Eye (tissue), 1 donor: ENCODE results near the gene WLS.
"Not testable (repeated sequence)": the region's sequence is repeated elsewhere in the genome, so short reads cannot be mapped to it uniquely, and the experiment has no call there.

Experiments used
- DNase-seq: peaks from one replicate; pipeline ENCODE4 v3.0.0-alpha.2; 2015

Gene WLS

DNA sequence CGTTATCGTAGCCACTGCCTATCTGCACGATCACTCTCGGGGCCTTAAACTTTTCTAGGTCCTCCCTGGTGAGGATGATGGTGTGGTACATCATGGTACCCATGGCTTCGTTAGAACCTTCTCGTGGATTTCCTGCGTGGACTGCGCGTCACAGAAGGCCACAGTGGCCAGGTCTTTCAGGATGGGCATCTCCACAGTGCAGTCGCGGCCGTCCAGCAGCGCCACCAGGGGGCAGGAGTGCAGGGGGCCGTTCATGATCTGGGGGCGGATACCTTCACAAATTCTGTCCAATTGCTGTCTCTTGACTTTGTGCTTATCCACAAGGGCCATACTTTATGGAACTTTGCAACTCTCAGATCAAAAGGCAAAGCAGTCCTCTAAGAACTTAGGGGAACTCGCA is 69.6 kb downstream of the WLS start:
- DNase-seq = no peak

DNA sequence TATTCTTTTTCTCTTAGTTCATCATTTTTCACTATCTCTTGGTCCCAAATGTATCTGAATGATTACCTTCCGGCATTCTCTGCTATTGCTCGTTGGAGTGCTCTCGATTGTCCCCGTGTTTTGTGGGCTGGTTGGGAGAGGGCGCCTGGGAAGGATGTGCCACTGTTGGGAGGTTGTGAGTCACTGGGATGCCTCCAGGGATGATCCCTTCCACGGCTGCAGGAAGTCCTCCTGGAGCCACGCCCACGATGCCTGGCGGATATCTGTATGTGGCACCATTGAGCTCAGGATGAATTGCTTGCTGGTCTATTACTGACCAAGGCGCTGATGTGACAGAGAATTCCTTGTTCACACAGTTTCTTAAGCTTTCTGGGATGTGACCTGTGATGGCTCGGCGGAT is 70.7 kb downstream of the WLS start:
- DNase-seq = not testable (repeated sequence)

DNA sequence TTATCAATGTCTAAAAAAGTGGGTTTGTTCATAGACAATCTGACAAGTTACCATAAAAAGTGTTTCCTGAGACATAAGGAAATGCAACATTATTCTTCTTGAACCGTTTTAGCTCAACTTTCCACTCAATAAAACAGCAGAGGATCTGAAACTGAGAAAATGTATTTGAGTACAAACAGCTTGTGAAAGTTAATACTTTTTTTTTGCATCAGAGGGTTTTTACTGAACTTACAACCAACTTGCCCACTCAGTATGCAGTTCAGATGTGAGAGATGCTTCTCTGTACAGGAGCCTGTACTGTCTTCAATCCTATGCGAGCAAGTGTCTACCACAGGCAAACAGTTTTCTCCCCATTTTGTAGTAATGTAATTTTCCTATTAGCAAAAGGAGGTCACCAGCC is 71.4 kb downstream of the WLS start:
- DNase-seq = not testable (repeated sequence)

DNA sequence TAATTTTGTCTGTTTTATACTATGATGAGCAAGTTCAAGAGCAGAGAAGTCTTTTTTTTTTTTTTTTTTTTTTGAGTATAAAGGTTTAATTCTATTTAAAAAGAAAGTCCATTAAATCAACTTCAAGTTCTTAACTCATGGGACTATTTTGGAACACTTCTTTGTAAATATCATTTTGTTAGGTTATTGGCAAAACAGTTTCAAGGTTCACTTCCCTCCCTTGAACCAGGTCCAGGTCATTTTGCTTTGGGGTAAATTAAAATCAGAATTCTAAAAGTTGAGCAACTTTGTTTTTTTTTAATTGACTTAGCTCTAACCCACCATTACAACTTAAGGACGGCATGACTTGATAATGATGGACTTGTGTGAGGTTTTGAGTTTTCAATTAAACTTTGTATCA is 72.3 kb downstream of the WLS start:
- no peak for DNase-seq

DNA sequence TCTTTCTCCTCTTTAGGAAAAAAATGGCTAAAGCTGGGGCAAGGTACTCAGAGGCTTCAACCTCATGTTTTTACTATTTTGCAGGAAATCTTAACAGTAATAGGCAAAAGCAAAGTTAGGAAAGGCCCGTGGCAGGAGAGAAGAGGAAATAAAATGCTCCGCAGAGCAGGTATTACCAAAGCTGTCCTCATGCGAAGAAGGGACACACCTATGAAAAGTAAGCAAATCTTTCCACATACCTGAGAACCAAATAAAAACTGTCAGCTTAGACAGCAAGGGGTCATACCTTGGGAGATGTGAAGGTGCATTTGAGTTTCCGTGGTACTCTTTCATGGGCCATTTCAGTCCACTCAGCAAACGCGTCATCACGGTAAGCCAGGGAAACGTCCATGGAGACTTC is 73.5 kb downstream of the WLS start:
- DNase-seq = no peak

DNA sequence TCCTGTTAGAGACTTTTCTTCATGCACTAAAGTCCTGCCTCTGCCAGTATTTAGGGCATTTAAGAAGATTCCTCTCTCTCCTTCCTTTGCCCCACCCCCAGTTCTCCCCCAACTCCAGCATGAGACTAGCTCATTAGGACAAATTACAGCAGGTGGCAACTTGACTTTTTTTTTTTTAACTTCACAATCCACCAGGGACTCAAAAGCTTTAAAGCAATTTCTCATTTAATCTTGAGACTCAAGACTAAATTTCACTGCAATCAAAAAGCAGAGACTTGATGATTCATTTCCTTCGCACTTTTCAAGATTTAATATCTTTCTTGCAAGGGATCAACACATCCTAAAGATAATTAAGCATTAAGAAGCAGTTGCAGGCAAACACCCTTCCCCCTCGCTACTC is 74.9 kb downstream of the WLS start:
- no peak for DNase-seq

DNA sequence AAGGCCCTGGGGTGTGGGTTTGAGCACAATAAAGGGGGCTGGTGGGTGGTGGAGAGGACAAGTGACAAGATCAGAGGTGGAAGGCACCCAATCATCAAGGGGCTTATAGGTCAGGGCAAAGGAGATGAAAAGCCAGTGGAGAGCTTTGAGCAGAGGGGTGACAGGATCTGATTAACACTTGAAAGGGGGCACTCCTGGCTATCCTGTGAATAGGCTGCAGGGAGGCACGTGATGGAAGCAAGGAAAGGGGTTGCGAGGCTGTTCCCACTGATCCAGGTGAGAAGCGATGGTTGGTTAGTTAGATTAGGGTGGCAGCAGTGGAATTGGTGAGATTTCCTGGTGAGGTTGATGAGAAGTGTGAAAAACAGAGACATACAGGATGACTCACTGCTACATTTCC is 80.6 kb downstream of the WLS start:
- no peak for DNase-seq

DNA sequence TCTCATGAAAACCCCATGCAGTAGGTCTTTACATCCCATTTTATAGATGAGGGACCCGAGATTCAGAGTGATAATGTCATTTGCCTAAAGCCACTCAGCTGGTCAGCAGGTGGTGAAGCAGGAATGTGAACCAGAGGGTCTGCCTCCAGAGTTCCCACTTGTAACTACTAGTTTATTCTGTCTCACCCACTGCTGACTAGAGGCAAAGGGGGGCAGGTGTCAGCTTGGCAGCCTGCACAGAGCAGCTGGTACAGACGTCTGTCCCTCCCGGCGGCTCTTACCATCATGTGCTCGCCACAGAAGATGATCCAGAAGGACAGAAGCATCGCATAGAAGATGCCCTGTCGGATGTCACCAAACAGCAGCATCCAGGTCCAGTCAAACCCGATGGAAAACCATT is 82.4 kb downstream of the WLS start:
- no peak for DNase-seq

DNA sequence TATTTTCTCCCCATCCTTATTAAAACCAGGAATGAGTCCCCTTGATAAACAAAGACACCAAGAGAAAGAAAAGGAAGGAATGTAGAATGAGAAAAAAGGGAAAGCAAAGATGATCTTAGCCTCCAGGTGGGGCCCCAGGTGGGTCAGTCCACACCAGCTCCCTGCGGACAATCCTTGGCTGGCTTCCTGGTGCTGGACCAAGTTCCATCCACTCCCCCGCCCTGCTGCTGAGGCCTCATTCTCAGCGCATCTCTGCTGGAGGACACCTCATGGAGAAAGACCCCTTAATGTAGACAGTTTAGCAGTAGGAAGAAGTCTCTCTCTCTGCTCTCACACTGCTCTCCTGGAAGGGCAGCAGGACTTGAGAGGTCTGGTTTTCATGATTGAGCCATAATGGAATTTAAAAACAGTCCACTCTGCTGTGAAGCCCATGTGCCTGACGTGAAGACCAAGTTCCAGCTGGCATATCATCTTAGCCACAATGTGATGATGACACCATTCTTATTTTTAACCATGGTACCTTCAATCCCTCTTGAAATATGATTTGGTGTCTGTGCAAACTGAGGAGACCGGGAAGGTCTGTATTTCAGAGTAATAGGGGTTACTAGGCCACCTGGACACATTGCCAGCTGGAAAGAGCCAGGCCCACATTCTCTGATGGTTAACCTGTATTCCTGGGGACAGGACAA is 83.1 kb downstream of the WLS start:
- DNase-seq = no peak

DNA sequence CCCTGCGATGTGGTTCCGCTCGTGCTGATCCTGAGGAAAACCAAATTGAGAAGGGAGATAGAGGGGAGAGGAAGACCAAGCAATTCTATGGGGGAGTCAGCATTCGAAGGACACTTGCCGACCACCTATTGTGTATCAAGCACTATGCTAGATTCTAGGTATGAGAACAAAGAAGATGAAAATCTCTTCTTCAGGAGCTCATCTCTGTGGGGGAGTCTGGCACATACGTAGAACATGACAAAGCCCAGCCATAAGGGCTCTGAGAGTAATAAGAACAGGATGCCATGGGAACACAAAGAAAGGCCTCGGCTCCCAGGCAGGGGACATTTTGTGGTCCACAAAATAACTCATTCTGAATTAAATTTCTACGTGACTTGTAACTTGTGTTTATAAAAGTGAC is 83.7 kb downstream of the WLS start:
- no peak for DNase-seq

DNA sequence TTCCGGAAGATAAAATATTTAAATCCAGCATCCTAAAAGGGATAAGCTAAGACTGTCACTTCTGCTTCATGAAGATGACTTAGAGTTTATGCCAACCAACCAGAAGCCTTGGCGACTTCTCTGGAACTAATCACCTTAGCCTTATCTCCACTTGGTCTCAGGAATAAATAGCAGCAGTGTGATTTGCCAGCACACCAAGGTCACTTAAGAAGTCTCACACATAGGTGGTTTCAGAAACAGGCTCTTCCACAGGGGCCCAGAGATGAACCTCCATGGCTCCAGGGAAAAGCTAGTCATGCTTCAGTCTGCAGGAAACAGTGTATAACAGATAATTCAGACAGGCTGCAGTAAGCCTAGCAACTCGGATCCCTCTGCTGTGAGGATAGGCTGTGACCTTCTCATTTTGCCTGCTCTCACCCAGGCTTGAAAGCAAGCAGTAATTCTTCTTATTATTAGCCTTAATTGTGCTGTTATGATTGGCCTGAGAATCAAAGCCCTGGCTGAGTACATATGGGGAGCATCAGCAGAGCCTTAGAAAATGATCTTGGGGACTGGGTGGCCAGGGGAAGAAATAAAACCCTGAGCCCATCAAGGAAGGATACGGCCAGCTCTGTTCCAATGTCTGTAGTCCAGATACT is 84.7 kb downstream of the WLS start:
- no peak for DNase-seq

DNA sequence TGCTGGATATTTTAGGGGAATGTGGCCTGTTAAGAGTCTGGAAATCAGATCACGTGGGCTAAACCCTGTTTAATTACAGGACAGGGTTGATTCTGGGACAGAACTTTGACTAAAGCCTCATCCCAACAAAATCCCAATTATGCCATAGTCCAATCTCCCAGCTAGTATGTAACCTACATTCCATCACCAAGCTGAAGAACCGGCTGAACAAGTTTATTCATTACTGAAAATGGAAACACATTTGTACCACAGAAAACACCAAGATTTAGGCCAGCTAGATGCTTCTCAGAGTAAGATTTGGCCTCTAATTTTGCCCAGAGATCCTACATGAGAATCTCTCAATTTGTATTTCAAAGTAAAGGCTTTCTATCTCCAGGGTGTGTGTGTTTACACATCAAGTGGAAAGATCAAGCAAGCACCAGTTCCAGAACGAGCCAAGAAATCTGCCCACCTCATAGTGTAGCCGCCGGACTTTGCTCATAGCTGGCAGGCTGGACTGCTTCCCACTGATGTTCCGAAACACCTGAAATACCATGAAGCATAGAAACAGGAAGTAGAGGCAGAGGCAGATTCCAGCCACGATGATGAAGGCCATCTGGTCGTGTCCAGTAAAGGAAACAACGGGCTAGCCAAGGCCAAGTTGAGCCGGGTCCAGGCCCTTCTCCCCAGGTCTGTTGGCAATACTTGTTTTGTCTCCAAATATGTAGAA is 86.8 kb downstream of the WLS start:
- DNase-seq = no peak

DNA sequence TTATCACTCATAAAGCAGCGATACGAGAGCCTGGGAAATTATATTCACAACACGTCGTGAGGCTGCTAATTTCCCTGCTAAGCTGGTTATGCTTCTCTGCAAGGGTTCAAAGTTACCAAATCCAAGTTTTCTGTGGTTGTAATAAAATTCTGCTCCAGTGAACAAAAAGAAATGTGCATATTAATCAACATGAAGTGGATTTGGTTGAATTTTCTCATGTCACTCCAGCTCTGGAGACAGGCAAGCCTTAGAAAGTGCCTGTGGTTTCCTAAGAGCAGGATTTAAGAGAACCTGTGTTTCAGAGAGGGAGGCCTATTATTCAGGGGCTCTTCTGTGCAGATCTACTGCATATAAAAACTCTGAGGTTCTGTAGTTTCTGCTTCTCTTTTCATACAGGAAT is 87.5 kb downstream of the WLS start:
- DNase-seq = no peak

DNA sequence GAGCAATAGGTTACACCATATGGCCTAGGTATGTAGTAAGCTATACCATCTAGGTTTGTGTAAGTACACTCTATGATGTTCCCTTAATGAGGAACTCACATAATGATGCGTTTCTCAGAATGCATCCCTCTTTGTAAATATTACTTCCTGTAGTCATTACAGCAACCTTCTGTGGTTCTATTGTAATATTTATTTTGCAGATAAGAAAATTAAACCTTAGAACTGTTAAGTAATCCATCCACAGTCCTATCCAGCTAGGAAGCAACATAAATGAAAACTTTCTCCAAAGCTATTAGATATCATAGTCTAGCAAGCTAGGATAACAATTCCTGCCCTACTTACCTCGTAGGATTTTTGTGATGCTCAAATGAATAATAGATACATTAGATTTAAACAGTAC is 88.7 kb downstream of the WLS start:
- DNase-seq = no peak

DNA sequence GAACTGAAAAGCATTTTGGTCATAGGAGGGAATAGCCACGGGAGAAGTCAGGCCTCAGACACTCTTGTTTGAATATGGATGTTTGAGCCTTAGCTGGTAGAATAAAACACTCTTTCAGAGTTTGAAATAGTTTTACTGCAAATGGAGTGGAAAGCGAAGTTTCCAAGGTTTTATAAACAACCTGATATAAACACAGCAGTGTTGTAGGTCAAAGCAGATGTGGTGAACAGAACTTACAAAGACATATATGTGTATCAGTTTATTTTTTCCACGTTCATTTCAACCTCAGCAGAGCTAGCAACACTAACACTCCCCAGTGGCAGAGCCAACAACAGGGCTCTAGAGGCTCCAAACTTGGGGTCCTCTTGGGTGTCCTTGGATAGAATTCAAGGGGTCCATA is 89.9 kb downstream of the WLS start:
- DNase-seq = no peak

DNA sequence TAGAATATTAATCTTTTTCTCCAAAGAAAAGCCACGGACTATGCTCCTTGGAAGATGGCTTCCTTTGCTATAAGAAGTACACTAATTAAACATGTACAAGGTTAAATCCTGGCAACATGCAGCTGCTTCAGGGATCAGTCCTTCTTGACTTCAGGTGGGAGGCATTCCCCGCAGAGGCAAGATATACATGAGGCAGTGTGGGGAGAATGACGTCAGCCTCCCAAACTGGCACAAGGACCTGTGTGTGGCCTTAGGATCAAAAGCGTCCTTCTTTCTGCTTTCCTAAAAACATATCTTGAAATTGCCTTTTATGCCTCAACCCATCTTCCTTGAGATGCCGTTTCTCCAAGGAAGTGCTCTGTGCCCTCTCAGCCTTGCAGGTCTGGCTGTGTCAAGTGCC is 90.3 kb downstream of the WLS start:
- peak; percentile 36 for DNase-seq

DNA sequence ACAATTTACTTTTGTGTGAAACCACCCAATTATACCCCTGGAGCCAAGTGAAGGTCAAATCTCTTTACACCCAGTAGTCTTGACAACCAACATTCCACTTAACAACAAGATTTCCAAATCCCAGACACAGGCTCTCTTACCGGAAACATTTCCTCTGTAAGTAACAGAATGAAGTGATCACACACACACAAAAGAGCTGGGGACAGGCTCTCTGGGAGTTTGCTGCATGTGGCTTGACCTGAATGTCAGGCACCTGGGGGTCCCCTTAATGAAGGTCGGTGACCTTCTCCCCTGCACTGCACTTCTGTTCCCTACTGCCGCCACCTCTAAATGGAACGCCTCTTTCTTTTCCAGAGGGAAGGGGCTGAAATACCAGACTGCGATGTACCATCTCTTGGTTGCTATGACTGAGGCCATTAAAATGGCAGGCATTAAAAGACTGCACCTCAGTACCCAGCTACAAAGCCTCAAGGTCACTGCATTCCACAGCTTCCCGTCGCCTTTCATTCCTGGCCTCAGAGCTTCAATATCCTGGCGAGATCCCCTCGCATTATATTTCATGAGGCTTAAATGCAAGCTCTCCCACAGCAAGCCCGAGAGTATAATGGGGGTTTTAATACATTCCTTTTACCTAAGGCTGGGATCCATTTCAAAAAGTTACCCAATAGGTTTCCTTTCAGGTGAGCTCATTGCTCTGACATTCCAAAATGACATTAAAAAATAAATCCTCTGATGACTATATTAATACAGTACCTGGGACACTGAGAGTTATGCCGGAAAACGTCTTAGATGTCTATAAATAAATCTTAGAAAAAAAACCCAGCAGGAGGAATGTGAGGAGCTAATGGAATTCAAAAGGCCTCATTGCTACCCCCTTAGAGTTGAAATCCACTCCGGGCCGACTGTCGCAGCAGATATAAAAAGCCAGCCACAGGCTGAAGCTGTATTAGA is 91.0 kb downstream of the WLS start:
- DNase-seq = peak; percentile 76

DNA sequence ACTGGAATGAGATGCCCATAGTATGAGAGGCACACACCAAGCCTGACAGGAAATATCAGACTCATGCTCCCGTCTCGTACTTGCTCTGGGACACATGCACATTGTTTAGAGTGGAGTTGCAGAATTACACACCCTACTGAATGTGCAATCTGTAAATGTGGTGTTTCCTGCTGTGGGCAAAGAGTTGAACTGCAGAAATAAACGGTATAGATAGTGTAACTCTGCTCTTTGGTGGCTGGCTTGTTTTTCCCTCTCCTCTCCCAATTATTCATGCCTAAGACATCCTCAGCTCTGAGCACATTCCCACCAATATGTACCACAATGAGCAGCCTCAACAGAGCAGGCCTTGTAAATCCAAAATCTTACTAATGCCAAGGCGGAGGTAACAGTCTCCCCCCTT is 91.8 kb downstream of the WLS start:
- peak; percentile 28 for DNase-seq

DNA sequence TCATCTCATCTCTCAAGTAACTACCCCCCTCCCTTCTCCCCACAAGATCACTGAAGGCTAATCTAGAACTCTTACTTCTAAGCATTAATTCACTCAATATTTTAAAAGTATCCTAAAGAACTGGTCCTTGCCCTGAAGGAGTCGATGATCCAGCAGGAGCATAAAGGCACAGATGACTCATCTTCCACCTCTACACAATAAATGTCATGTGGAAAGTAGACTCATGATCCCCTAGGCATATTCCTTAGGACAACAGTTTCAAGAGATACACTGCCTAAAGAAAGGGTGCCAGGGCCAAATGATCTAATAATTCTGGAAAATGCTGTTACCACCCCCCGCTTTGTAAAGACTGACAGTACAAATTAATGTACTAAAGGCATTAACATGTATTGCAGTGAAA is 96.1 kb downstream of the WLS start:
- no peak for DNase-seq

DNA sequence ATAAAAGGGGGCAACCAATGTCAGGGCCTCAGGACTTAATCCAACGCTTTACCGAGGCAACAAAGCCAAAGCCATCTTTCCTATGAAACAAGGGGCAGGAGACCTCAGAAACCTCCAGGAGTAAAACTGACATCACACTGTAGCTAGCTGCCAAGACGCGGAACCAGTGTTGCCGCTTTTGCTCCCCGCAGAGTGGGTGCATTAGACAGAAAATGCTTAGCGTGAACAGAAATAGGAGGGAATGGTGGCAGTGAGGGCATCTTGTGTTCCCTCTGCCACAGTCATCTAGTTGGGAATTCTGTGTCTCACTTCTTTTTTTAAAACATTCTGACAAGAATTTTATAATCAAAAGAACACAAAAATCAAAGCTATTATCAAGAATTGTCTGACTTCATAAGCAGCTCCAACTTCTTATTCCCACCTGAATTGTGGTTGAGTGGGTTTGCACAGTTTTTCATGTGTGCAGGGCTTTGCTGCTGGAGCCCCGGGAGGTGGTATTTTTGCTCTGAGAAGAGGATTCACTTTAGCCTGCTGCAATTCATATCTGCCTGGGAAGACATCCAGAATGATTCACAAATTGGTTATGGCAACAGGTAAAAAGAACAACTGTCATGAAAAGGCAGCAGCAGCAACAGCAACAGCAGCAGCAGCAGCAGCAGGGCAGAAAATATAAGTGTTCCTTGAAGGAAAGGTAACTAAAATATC is 99.7 kb downstream of the WLS start:
- no peak for DNase-seq

DNA sequence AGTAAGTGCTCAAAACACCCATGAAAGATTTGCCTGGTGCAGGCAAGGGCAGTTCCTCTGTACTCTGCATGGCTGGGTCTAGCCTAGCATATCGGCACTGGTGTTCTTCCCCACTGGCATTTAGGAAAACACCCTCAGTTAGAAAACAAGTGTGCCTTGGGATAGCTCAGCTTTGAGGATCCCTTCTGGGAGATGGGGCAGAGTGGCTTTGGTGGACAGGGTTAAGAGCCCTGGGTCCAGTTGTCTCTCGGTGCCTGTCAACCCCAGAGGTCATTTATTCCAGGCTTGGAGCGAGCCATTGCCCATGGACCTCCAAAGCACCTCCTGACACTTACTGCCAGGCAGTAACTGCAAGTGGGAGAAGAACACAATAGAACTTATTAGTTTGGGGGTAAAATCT is 101.1 kb downstream of the WLS start:
- DNase-seq = no peak

DNA sequence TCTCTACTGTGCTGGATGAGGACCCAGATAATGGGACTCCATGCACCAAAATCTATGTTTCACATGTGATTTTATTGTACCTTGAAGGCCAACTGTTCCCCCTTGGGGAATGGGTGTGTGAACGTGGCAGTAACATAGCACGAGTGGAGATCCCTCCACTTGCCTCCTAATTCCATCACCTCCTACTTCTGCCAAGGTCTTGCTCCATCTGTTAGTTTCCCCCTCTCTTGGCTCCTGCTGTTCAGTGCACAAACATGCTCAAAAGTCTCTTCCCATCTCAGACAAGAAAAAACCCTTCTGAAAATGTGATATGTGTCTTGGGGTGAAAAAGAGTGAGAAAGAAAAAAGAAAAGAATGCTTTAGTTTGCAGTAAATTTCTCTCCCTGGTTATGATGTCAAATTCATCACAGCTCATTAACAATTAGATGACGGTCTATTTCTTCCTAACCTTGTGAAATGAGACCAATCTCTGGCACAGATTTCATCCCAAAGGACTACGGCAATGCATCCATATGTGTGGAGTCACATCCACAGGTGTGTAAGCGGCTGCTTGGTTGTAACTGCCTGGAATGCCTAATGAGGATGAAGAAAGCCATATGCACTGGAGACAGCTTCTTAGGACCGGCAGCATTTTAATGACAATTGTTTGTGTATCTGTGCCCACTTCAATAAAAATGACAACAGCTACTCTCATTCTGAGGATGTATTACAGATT is 102.6 kb downstream of the WLS start:
- no peak for DNase-seq
